DND-41 (cell line): ENCODE results near the gene DTX2.
"Not testable (repeated sequence)": the region's sequence is repeated elsewhere in the genome, so short reads cannot be mapped to it uniquely, and the experiment has no call there.

Experiments used
- EZH2 ChIP-seq: IDR thresholded peaks from 3 replicates; pipeline ENCODE4 v1.6.1; 2012; ENCODE audit warnings: borderline replicate concordance, low read depth, mild to moderate bottlenecking, moderate library complexity, low read length, inconsistent platforms; ENCODE audit not compliant: severe bottlenecking
- TF ChIP-seq, protein P1 (sequence below): IDR thresholded peaks from 2 replicates; pipeline ENCODE4 v1.5.1; 2012; ENCODE audit warnings: borderline replicate concordance, low read length, moderate library complexity, mild to moderate bottlenecking; ENCODE audit not compliant: poor library complexity, severe bottlenecking; ENCODE audit errors: extremely low read depth

DNA sequence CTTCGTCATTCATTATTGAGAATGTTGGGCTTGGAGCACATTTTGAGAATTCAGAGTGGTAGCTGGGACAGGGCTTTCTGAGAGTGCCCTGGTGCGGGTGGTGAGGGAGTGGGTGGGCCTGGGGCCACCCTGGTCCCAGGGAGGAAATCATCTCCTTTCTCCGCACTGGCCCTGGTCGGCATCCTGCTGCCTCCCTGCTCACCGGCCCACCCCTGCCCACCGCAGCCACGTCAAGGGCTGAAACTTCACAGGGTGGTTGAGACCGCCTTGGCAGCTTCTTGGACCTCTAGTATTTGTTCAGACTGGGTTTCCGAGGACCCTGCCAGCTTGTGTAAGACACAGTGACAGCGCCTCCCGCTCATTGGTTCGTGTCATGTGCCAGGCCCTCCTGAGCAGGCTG lies 22.9 kb downstream of the DTX2 start:
- TF ChIP-seq, protein P1, sequence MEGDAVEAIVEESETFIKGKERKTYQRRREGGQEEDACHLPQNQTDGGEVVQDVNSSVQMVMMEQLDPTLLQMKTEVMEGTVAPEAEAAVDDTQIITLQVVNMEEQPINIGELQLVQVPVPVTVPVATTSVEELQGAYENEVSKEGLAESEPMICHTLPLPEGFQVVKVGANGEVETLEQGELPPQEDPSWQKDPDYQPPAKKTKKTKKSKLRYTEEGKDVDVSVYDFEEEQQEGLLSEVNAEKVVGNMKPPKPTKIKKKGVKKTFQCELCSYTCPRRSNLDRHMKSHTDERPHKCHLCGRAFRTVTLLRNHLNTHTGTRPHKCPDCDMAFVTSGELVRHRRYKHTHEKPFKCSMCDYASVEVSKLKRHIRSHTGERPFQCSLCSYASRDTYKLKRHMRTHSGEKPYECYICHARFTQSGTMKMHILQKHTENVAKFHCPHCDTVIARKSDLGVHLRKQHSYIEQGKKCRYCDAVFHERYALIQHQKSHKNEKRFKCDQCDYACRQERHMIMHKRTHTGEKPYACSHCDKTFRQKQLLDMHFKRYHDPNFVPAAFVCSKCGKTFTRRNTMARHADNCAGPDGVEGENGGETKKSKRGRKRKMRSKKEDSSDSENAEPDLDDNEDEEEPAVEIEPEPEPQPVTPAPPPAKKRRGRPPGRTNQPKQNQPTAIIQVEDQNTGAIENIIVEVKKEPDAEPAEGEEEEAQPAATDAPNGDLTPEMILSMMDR = not testable (repeated sequence)
- TF ChIP-seq EZH2 = not testable (repeated sequence)
